GM12865 (cell line): ENCODE measurements around the gene CACNA1C.

Experiments
- DNase-seq: peaks from one replicate; pipeline ENCODE4 v3.0.0; 2010; ENCODE audit warnings: low read depth
- H3K4me3 ChIP-seq: 2 replicates; pipeline ENCODE4 v1.5.1; 2011; ENCODE audit warnings: mild to moderate bottlenecking, low read depth, low read length, control low read depth
- TF ChIP-seq, protein P1 (sequence below): IDR thresholded peaks from 2 replicates; pipeline ENCODE4 v1.5.1; 2011; ENCODE audit warnings: low read length, control low read depth, low read depth, inconsistent platforms; ENCODE audit not compliant: insufficient read depth; ENCODE audit errors: missing control alignments

CACNA1C gene

DNA sequence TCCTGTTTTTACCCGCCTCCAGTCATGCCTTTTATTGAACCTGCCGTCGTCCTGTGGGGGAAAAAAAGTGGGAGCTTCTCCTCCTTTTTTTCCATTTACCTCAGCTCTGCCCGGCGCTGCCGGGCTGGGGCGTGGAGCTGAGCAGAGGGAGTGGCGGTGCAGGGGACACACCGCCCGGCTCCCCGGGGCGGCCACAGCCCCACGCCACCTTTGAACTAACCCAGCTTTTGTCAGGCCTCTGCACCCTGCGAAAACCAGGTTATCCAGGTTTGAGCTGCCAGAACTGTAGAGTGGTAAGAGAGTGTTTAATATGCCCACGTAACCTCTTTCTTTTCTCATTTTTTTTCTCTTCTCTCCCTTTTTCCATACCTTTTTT lies 581.0 kb downstream of the CACNA1C start:
- DNase-seq = no peak
- TF ChIP-seq, protein P1, sequence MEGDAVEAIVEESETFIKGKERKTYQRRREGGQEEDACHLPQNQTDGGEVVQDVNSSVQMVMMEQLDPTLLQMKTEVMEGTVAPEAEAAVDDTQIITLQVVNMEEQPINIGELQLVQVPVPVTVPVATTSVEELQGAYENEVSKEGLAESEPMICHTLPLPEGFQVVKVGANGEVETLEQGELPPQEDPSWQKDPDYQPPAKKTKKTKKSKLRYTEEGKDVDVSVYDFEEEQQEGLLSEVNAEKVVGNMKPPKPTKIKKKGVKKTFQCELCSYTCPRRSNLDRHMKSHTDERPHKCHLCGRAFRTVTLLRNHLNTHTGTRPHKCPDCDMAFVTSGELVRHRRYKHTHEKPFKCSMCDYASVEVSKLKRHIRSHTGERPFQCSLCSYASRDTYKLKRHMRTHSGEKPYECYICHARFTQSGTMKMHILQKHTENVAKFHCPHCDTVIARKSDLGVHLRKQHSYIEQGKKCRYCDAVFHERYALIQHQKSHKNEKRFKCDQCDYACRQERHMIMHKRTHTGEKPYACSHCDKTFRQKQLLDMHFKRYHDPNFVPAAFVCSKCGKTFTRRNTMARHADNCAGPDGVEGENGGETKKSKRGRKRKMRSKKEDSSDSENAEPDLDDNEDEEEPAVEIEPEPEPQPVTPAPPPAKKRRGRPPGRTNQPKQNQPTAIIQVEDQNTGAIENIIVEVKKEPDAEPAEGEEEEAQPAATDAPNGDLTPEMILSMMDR = no peak
- H3K4me3 ChIP-seq = no peak overlapping the region

DNA sequence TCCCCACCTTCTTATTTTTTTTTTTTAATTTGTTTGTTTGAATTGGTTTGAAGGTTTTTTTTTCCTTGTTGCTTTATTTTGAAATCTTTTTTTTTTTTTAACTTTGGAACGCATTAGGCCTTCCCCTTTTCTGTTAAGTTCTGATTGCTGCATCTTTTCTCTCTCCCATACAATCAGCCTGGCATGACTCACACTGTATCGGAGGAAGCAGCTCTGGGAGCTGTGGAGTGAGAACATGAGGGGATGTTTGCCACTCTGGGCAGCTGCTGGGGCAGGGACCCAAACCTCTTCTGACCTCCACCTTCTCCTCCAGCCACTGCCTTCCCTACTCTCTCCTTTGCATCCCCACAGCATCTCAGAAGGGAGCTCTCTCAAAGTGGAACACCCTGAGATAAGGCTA lies 581.7 kb downstream of the CACNA1C start:
- no peak overlapping the region for H3K4me3 ChIP-seq
- TF ChIP-seq, protein P1 = no peak
- DNase-seq = no peak

DNA sequence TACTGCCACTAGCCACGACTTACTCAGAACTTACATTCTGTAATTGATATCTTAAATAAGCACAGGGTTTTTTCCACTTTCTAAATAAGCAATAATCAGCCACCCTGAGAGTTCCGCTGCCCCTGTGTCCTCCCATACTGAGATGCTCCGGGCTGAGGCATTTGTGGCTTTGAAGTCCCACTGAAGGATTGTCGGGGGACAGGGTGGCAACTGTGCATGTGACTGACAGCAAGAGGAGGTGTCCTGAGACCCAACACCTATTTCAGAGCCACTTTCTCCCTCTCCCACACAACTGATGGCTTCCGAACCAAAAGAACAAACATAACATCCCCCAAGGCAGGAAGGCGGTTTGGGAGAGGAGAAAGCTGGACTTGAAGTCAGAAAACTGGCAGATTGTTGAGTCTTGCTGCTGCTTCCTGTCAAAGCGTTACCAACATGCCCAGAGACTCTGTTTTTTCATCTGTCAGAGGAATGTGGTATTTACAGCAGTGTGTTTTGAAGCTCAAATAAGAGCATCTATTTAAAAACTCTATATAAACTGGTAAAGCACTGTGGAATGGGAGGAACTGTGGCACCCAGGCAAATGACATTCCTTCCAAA lies 584.1 kb downstream of the CACNA1C start:
- TF ChIP-seq, protein P1 = no peak
- DNase-seq = no peak
- H3K4me3 ChIP-seq = no peak overlapping the region

DNA sequence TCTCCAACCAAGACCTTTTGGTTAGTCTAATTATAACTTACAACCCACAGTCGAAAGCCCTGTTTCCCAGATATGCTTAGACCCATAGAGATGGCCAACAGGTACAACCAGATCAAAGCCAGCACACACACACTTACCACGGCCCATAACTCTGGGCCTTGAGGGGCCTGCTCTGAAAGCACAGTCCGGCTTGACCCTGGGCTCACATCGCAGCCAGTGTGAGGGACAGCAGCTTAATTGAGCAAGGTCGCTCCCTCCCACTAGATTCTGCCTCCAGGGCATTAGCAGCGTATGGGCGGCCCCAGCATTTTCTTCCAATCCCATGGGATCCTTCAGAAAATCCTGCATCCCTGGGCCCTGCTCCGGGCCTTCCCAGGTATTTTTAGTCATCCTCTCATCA lies 584.6 kb downstream of the CACNA1C start:
- TF ChIP-seq, protein P1 = no peak
- no peak for DNase-seq
- no peak overlapping the region for H3K4me3 ChIP-seq

DNA sequence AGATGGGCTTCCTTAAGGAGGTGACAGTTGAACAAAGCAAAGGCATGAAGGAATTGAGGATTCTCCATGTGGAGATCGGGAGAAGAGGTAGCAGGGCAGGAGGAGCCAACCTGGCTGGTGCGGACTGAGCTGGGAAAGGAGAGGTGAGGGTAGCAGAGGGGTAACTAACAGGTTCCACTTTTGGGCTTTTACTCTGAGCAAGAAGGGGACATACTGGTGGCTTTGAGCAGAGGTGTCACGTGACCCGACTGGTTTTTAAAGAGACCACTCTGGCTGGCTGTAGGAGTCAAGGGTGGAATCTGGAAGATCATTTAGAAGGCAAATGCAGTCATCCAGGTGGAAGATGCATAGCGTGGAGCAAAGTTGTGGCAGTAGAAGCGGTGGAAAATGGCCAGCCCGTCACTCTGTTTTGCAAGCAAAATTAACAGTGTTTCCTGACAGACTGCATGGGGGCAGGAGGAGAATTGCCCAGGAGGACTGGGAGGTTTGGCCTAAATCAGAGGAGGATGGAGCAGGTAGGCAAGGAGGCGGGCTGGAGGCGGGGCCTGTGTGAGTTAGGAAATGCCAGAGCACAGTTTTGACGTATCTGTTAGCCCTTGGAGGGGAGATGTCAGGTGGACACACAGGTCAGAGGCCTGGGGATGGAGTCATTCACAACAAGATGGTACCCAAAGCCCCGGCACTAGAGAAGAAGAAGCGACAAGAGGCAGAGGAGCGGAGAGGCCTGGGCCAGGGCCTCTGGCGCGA lies 585.7 kb downstream of the CACNA1C start:
- DNase-seq = no peak
- no peak overlapping the region for H3K4me3 ChIP-seq
- TF ChIP-seq, protein P1 = no peak

DNA sequence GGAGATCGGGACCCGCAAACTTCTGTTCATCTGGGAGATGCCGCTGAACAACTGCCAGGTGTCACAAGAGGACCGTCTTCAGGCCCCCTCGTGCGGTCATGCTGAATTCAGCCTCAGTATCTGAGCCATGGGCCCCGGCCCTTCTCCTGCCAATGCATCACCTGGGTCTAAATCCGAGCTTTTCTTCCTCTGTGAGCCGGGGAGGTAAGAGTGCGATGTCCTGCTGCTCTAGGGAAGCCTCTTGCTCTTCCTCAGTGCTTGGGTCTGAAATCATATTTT lies 586.2 kb downstream of the CACNA1C start:
- DNase-seq = no peak
- TF ChIP-seq, protein P1 = no peak
- H3K4me3 ChIP-seq = no peak overlapping the region

DNA sequence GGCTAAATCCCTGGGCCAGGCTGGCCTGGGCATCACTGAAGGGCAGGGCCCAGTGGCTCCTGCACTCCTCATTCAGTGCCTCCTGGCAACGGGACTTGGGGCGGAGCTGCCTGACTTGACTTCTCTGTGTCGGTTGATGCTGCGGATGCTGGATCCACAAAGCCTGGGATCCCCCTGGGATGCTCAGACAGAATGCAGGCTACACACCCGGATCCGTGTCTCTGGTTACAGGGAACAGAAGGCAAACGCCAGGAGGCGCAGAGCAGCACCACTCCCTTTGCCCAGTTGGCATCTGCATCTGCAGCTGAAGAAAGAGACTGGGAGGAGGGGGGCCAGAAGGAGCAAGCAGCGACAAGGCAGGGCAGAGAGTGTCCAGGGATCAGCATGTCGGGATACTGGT lies 587.5 kb downstream of the CACNA1C start:
- TF ChIP-seq, protein P1 = no peak
- DNase-seq = no peak

More for the DNA sequence above, 587.5 kb downstream of the CACNA1C start:
- H3K4me3 ChIP-seq = no peak overlapping the region
